ENCODE results near the gene SLC49A4. TPM values are rescaled to one million over a fixed set of nuclear protein-coding genes. Genes with fewer than 3 reads are reported as not detected.

SLC49A4 gene
- total RNA-seq, 1 donor from 2014 or later: 2.0 TPM

GRCh38 chr3:122880173-122880572 is 85.3 kb downstream of the SLC49A4 start:
- no peak overlapping the region for H3K27ac Mint-ChIP-seq
- no peak overlapping the region for H3K4me3 Mint-ChIP-seq (ENCODE audit: low read depth)
- no peaks in the 10 kb centered on the region for H3K27me3 Mint-ChIP-seq (ENCODE audit: low read depth)
- intact Hi-C loops (cut with micrococcal nuclease): no loop called here
- no peak for DNase-seq (ENCODE audit: low spot score)
- no peaks in the 10 kb centered on the region for H3K36me3 Mint-ChIP-seq (ENCODE audit: low read depth)
- H3K9me3 Mint-ChIP-seq: no peaks in the 10 kb centered on the region
- peaks cover 12% of the 10 kb centered on the region for H3K4me1 Mint-ChIP-seq (ENCODE audit: low read depth)

GRCh38 chr3:122880624-122881023 is 85.8 kb downstream of the SLC49A4 start:
- Mint-ChIP-seq H3K4me1 (ENCODE audit: low read depth) (peaks cover 10% of the 10 kb centered on the region), H3K27ac (no peak overlapping the region), H3K4me3 (ENCODE audit: low read depth) (no peak overlapping the region), H3K9me3 (no peaks in the 10 kb centered on the region), H3K36me3 (ENCODE audit: low read depth) (no peaks in the 10 kb centered on the region), H3K27me3 (ENCODE audit: low read depth) (no peaks in the 10 kb centered on the region)
- no peak for DNase-seq (ENCODE audit: low spot score)
- intact Hi-C loops (cut with micrococcal nuclease): no loop called here

DNA sequence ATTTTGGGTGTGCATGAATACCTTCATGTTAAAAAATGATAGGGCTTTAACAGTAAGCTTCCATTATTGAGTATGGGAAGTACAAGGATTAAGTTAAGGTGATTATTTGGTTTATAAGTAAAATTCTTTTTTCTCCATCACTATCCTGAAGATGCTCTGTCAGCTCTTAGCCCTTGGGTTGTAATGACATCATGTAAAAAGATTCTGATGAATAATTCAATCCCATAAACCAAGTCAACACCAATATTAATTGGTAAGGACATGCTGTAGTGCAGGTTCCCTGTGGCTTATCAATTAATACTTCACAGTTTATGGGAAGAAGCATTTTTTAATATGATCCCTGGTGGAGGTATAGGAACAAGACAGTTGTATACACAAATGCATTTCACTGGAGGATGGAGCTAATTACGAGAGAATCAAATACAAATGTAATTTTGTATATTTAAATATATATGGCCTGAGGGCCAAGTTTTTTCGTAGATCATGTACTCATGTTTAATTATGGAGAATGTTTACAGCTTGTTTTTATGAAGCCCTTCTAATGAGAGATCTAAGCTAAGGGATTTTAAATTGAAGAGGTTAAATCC is 87.6 kb downstream of the SLC49A4 start:
- no peaks in the 10 kb centered on the region for H3K4me1 Mint-ChIP-seq (ENCODE audit: low read depth)
- intact Hi-C loops (cut with micrococcal nuclease): no loop called here
- no peaks in the 10 kb centered on the region for H3K9me3 Mint-ChIP-seq
- no peaks in the 10 kb centered on the region for H3K36me3 Mint-ChIP-seq (ENCODE audit: low read depth)
- H3K27me3 Mint-ChIP-seq (ENCODE audit: low read depth): no peaks in the 10 kb centered on the region
- H3K4me3 Mint-ChIP-seq (ENCODE audit: low read depth): no peak overlapping the region
- H3K27ac Mint-ChIP-seq: no peak overlapping the region
- no peak for DNase-seq (ENCODE audit: low spot score)

DNA sequence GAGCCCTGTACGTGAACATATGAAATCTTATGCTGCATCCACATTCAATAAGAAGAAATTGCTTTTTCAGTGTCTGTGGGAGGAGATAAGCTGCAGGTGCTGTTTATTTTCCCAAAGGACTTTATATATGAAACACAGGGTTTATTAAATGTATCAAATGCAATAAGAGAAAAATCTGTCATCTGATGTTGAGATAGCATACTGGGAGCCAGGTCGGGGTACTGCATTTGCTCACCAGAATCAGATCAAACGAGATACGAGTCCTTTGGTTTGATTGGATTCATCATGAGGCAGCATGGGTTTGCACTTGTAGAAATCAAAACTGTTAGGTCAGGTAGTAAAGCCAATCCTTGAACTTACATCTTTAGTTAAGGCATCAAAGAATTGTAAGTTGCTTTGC is 91.4 kb downstream of the SLC49A4 start:
- no peak for DNase-seq (ENCODE audit: low spot score)
- Mint-ChIP-seq H3K4me3 (ENCODE audit: low read depth) (no peak overlapping the region), H3K27me3 (ENCODE audit: low read depth) (no peaks in the 10 kb centered on the region), H3K27ac (no peak overlapping the region), H3K36me3 (ENCODE audit: low read depth) (no peaks in the 10 kb centered on the region), H3K4me1 (ENCODE audit: low read depth) (peaks cover 9% of the 10 kb centered on the region), H3K9me3 (no peaks in the 10 kb centered on the region)
- intact Hi-C loops (cut with micrococcal nuclease): no loop called here

DNA sequence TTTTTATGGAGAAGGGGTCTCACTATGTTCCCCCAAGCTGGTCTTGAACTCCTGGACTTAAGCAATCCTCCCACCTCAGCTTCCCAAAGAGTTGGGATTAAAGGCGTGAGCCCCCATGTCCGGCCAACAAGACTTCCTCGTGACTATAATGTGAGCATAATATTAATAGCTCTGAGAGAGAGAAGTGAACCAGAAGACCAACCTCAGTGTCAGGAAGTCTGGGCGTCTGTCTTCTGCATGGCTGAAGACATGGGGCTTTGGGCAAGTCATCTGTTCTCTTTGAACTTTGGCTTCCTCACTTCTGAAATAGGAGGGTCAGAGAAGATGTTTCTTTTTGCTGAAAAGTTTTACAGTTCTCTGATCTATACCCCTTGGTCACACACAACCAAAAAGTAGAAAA is 92.1 kb downstream of the SLC49A4 start:
- H3K36me3 Mint-ChIP-seq (ENCODE audit: low read depth): no peaks in the 10 kb centered on the region
- no peaks in the 10 kb centered on the region for H3K9me3 Mint-ChIP-seq
- no peaks in the 10 kb centered on the region for H3K27me3 Mint-ChIP-seq (ENCODE audit: low read depth)
- H3K27ac Mint-ChIP-seq: no peak overlapping the region
- H3K4me3 Mint-ChIP-seq (ENCODE audit: low read depth): no peak overlapping the region
- H3K4me1 Mint-ChIP-seq (ENCODE audit: low read depth): peaks cover 9% of the 10 kb centered on the region
- intact Hi-C loops (cut with micrococcal nuclease): no loop called here
- no peak for DNase-seq (ENCODE audit: low spot score)

GRCh38 chr3:122890077-122890719 is 95.3 kb downstream of the SLC49A4 start:
- Mint-ChIP-seq H3K4me3 (ENCODE audit: low read depth) (no peak overlapping the region), H3K27me3 (ENCODE audit: low read depth) (peaks cover 2% of the 10 kb centered on the region), H3K4me1 (ENCODE audit: low read depth) (peaks cover 17% of the 10 kb centered on the region), H3K27ac (no peak overlapping the region), H3K36me3 (ENCODE audit: low read depth) (no peaks in the 10 kb centered on the region), H3K9me3 (no peaks in the 10 kb centered on the region)
- no peak for DNase-seq (ENCODE audit: low spot score)
- intact Hi-C loops (cut with micrococcal nuclease): no loop called here

DNA sequence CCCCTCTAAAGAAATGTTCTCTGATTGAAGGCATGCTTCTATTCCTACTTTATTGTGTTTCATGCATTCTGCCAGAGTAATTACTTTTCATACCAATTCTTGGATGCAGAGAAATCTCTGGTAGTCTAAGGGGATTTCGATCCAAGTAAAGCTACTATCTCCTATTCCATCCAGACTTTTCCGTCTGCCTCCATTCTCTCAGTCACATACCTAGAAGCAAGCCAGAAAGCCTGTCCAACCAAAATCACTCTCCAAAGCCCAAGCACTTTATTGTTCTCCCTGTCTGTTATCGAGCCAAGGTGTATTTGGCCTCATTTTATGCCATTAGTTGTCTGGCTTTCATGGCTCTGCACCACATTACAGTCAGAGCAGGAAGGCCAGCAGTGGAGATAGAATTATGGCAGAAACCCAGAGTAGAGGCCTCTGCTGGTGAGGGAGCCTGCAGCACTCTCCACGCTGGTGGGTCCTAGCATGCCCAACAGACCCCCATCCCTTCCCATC is 95.9 kb downstream of the SLC49A4 start:
- peaks cover 2% of the 10 kb centered on the region for H3K27me3 Mint-ChIP-seq (ENCODE audit: low read depth)
- peaks cover 17% of the 10 kb centered on the region for H3K4me1 Mint-ChIP-seq (ENCODE audit: low read depth)
- DNase-seq (ENCODE audit: low spot score): no peak
- intact Hi-C loops (cut with micrococcal nuclease): no loop called here
- H3K4me3 Mint-ChIP-seq (ENCODE audit: low read depth): no peak overlapping the region
- H3K27ac Mint-ChIP-seq: no peak overlapping the region
- H3K36me3 Mint-ChIP-seq (ENCODE audit: low read depth): no peaks in the 10 kb centered on the region
- H3K9me3 Mint-ChIP-seq: no peaks in the 10 kb centered on the region

DNA sequence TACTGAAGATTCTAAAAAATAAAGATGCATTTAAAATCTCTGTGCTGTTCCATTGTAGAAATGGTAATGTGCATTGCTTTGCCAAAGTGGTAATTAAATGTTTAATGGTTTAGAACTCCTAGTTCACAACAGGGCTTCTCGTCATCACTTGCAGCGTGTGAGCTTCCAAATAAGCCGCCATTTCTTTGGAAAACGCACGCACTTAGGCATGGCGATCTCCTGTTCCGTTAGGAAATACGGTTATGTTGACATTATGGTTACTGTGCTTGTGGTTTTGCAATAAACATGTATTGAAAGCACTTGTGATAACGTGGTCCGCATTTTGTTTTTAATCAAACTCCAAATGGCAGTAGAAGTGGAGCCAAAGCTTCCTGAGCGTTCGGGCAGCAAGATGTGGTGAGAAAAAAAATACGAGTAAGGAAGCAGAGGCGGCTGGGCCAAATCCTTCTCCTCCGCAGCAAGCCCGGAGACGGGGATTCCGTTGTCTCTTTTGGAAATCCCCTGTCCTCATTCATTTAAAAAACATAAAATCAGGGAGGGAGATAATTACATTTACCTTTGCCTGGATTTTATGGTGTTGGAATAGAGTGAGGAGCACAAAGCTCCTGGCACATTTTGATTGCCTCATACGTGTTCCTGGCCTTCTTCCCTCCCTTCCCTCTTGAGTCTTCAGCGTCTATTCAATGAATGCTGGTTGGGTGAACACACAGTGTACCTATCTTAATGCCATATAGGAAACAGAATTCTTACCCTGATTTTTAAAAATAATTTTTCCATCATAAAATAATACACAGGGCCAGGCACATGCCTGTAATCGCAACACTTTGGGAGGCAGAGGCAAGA is 97.5 kb downstream of the SLC49A4 start:
- intact Hi-C loops (cut with micrococcal nuclease): no loop called here
- H3K4me3 Mint-ChIP-seq (ENCODE audit: low read depth): no peak overlapping the region
- no peaks in the 10 kb centered on the region for H3K9me3 Mint-ChIP-seq
- DNase-seq (ENCODE audit: low spot score): no peak
- H3K4me1 Mint-ChIP-seq (ENCODE audit: low read depth): peaks cover 17% of the 10 kb centered on the region
- no peak overlapping the region for H3K27ac Mint-ChIP-seq
- no peaks in the 10 kb centered on the region for H3K36me3 Mint-ChIP-seq (ENCODE audit: low read depth)
- H3K27me3 Mint-ChIP-seq (ENCODE audit: low read depth): peaks cover 7% of the 10 kb centered on the region

DNA sequence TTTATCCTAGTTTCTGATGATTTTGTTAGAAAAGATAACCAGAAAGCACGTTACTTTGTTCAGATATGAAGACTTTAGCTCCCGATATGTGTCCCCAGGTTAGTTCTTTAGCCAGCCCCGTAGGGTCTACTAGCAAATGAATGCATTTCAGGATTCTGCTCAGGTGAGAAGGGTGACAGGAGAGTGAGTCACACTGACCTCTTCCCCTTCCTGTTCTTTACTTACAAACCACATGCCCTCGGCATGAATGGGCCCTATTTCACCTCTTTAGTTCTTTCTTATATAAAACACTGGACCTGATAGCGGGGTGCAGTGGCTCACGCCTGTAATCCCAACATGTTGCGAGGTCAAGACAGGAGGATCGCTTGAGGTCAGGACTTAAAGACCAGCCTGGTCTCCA is 98.4 kb downstream of the SLC49A4 start:
- Mint-ChIP-seq H3K4me1 (ENCODE audit: low read depth) (peaks cover 17% of the 10 kb centered on the region), H3K27me3 (ENCODE audit: low read depth) (peaks cover 10% of the 10 kb centered on the region), H3K36me3 (ENCODE audit: low read depth) (no peaks in the 10 kb centered on the region), H3K4me3 (ENCODE audit: low read depth) (no peak overlapping the region), H3K9me3 (no peaks in the 10 kb centered on the region), H3K27ac (no peak overlapping the region)
- DNase-seq (ENCODE audit: low spot score): no peak
- intact Hi-C loops (cut with micrococcal nuclease): no loop called here

- intact Hi-C loops (cut with micrococcal nuclease): no loop called here
- no peaks in the 10 kb centered on the region for H3K36me3 Mint-ChIP-seq (ENCODE audit: low read depth)
- no peak overlapping the region for H3K27ac Mint-ChIP-seq
- peaks cover 10% of the 10 kb centered on the region for H3K27me3 Mint-ChIP-seq (ENCODE audit: low read depth)
- no peaks in the 10 kb centered on the region for H3K9me3 Mint-ChIP-seq
- DNase-seq (ENCODE audit: low spot score): no peak
- no peak overlapping the region for H3K4me3 Mint-ChIP-seq (ENCODE audit: low read depth)
- peaks cover 17% of the 10 kb centered on the region for H3K4me1 Mint-ChIP-seq (ENCODE audit: low read depth)
Measured at GRCh38 chr3:122893754-122894668, 99.1 kb downstream of the SLC49A4 start.

- Mint-ChIP-seq H3K9me3 (no peaks in the 10 kb centered on the region), H3K27ac (no peak overlapping the region), H3K36me3 (ENCODE audit: low read depth) (no peaks in the 10 kb centered on the region), H3K4me1 (ENCODE audit: low read depth) (peaks cover 5% of the 10 kb centered on the region), H3K4me3 (ENCODE audit: low read depth) (no peak overlapping the region), H3K27me3 (ENCODE audit: low read depth) (peaks cover 10% of the 10 kb centered on the region)
- intact Hi-C loops (cut with micrococcal nuclease): no loop called here
- DNase-seq (ENCODE audit: low spot score): no peak
Measured at GRCh38 chr3:122898298-122898697, 103.4 kb downstream of the SLC49A4 start.

- Mint-ChIP-seq H3K9me3 (no peaks in the 10 kb centered on the region), H3K27ac (no peak overlapping the region), H3K36me3 (ENCODE audit: low read depth) (no peaks in the 10 kb centered on the region), H3K4me3 (ENCODE audit: low read depth) (no peak overlapping the region), H3K4me1 (ENCODE audit: low read depth) (no peaks in the 10 kb centered on the region), H3K27me3 (ENCODE audit: low read depth) (peaks cover 26% of the 10 kb centered on the region)
- DNase-seq (ENCODE audit: low spot score): no peak
- intact Hi-C loops (cut with micrococcal nuclease): no loop called here
Measured at GRCh38 chr3:122902326-122902725, 107.5 kb downstream of the SLC49A4 start.

Measured in activated T-helper 2 cell treated with anti-CD3 and anti-CD28 coated beads, Interferon-gamma antibody, Interleukin-2, Interleukin-4, amounts not matched to agents 10 μg/mL and 5 μg/mL and 100 μg/mL, durations not matched to agents 14 hours and 24 hours and 36 hours (primary cell).